Thymus (tissue), 11 donors: ENCODE results near the gene DNASE2B. TPM values are rescaled to one million over a fixed set of nuclear protein-coding genes. Genes with fewer than 3 reads are reported as not detected.

ENCODE experiments used
- DNase-seq, 9 donors: peaks; one replicate each; pipeline ENCODE4 v3.0.0-alpha.2; 2013; ENCODE audit warnings: low spot score in 9 of 9, low read depth in 6 of 9, missing footprints in 1 of 9
- H3K27ac ChIP-seq, 2 donors: one replicate each; pipeline ENCODE4 v1.5.1; 2013; ENCODE audit warnings: control low read depth in 1 of 2, low read depth in 1 of 2, low read length in 1 of 2, mild to moderate bottlenecking in 1 of 2, moderate library complexity in 1 of 2
- H3K27me3 ChIP-seq, 2 donors: one replicate each; pipeline ENCODE4 v1.5.1; 2013; ENCODE audit warnings: low read length in 1 of 2; ENCODE audit not compliant: control insufficient read depth in 2 of 2, insufficient read depth in 1 of 2
- H3K36me3 ChIP-seq, 2 donors: one replicate each; pipeline ENCODE4 v1.5.1; 2013; ENCODE audit warnings: low read length in 1 of 2, mild to moderate bottlenecking in 1 of 2, moderate library complexity in 1 of 2; ENCODE audit not compliant: control insufficient read depth in 2 of 2, insufficient read depth in 2 of 2
- H3K4me1 ChIP-seq, 2 donors: one replicate each; pipeline ENCODE4 v1.5.1; 2013; ENCODE audit warnings: low read length in 2 of 2; ENCODE audit not compliant: control insufficient read depth in 2 of 2, insufficient read depth in 2 of 2
- H3K4me3 ChIP-seq, 2 donors: one replicate each; pipeline ENCODE4 v1.5.1; 2013; ENCODE audit warnings: low read length in 2 of 2, control low read depth in 1 of 2, mild to moderate bottlenecking in 1 of 2
- H3K9me3 ChIP-seq, 2 donors: one replicate each; pipeline ENCODE4 v1.5.1; 2013; ENCODE audit warnings: low read length in 1 of 2, mild to moderate bottlenecking in 1 of 2; ENCODE audit not compliant: control insufficient read depth in 2 of 2, insufficient read depth in 1 of 2
- whole genome bisulfite sequencing: extraction: QIAGEN DNeasy Blood & Tissue Kit; methylation state at CpG from one replicate; pipeline ENCODE4 v1.1.7; 2013; 5-methylcytosine and 5-hydroxymethylcytosine counted together
- polyA plus RNA-seq: library from polyadenylated mRNA; stranded (reverse); fragments of 200-250 nt; gene quantifications from one replicate; pipeline ENCODE4 v1.2.3, GENCODE V29; 2013
- total RNA-seq: library from RNA; stranded (reverse); fragments of 120-200 nt; gene quantifications from one replicate; pipeline ENCODE4 v1.2.4, GENCODE V29; 2013
- donor health status: healthy.

Gene DNASE2B
- total and polyA plus RNA-seq, 2 donors, result 0.21 TPM; not detected in 1

- Histone ChIP-seq H3K27ac (no peak overlapping the region), H3K36me3 (no peaks in the 10 kb centered on the region), H3K4me3 (no peak overlapping the region), H3K27me3 (no peaks in the 10 kb centered on the region), H3K4me1 (no peaks in the 10 kb centered on the region), H3K9me3 (no peaks in the 10 kb centered on the region)
- whole genome bisulfite sequencing, result 98% methylated on average over 4 of the region's 4 CpGs
- no peak for DNase-seq
Measured at GRCh38 chr1:84358695-84359094, 39.6 kb upstream of the DNASE2B start.

GRCh38 chr1:84360316-84360715 lies 38.0 kb upstream of the DNASE2B start:
- no peak for DNase-seq
- Histone ChIP-seq H3K4me3 (no peak overlapping the region), H3K27me3 (no peaks in the 10 kb centered on the region), H3K27ac (no peak overlapping the region), H3K4me1 (no peaks in the 10 kb centered on the region), H3K9me3 (no peaks in the 10 kb centered on the region), H3K36me3 (no peaks in the 10 kb centered on the region)
- 10% methylated on average over 1 of the region's 1 CpG for WGBS

GRCh38 chr1:84361796-84362195 lies 36.5 kb upstream of the DNASE2B start:
- Histone ChIP-seq H3K9me3 (no peaks in the 10 kb centered on the region), H3K36me3 (no peaks in the 10 kb centered on the region), H3K4me3 (no peak overlapping the region), H3K4me1 (no peaks in the 10 kb centered on the region), H3K27ac (no peak overlapping the region), H3K27me3 (no peaks in the 10 kb centered on the region)
- WGBS, result 96% methylated on average over 3 of the region's 3 CpGs
- no peak for DNase-seq

GRCh38 chr1:84363019-84363418 lies 35.3 kb upstream of the DNASE2B start:
- Histone ChIP-seq H3K4me3 (no peak overlapping the region), H3K4me1 (no peaks in the 10 kb centered on the region), H3K9me3 (no peaks in the 10 kb centered on the region), H3K27me3 (no peaks in the 10 kb centered on the region), H3K27ac (no peak overlapping the region), H3K36me3 (no peaks in the 10 kb centered on the region)
- DNase-seq, result no peak
- WGBS, result 31% methylated on average over 5 of the region's 5 CpGs

- H3K36me3 ChIP-seq, result no peaks in the 10 kb centered on the region
- no peak overlapping the region for H3K27ac ChIP-seq
- H3K27me3 ChIP-seq, result no peaks in the 10 kb centered on the region
- no peaks in the 10 kb centered on the region for H3K4me1 ChIP-seq
- 97% methylated on average over 5 of the region's 5 CpGs for WGBS
- H3K9me3 ChIP-seq, result no peaks in the 10 kb centered on the region
- no peak for DNase-seq
- H3K4me3 ChIP-seq, result no peak overlapping the region
Measured at GRCh38 chr1:84363622-84364021, 34.7 kb upstream of the DNASE2B start.

- no peak overlapping the region for H3K27ac ChIP-seq
- no peak overlapping the region for H3K4me3 ChIP-seq
- DNase-seq, result peak in 1 of 9 donors; percentile 9
- no peaks in the 10 kb centered on the region for H3K27me3 ChIP-seq
- no peaks in the 10 kb centered on the region for H3K9me3 ChIP-seq
- no peaks in the 10 kb centered on the region for H3K4me1 ChIP-seq
- WGBS, result 59% methylated on average over 3 of the region's 3 CpGs
- no peaks in the 10 kb centered on the region for H3K36me3 ChIP-seq
Measured at GRCh38 chr1:84365225-84366221, 32.8 kb upstream of the DNASE2B start.

GRCh38 chr1:84366786-84367185 lies 31.5 kb upstream of the DNASE2B start:
- Histone ChIP-seq H3K27ac (no peak overlapping the region), H3K9me3 (no peaks in the 10 kb centered on the region), H3K36me3 (no peaks in the 10 kb centered on the region), H3K4me1 (no peaks in the 10 kb centered on the region), H3K4me3 (no peak overlapping the region), H3K27me3 (no peaks in the 10 kb centered on the region)
- WGBS, result 98% methylated on average over 2 of the region's 2 CpGs
- DNase-seq, result no peak

- H3K27ac ChIP-seq, result no peak overlapping the region
- 91% methylated on average over 1 of the region's 1 CpG for WGBS
- H3K4me3 ChIP-seq, result no peak overlapping the region
- no peaks in the 10 kb centered on the region for H3K9me3 ChIP-seq
- DNase-seq, result no peak
- H3K36me3 ChIP-seq, result no peaks in the 10 kb centered on the region
- no peaks in the 10 kb centered on the region for H3K27me3 ChIP-seq
- H3K4me1 ChIP-seq, result no peaks in the 10 kb centered on the region
Measured at GRCh38 chr1:84367219-84367618, 31.1 kb upstream of the DNASE2B start.

- Histone ChIP-seq H3K4me1 (no peaks in the 10 kb centered on the region), H3K36me3 (no peaks in the 10 kb centered on the region), H3K4me3 (no peak overlapping the region), H3K27ac (no peak overlapping the region), H3K27me3 (no peaks in the 10 kb centered on the region), H3K9me3 (no peaks in the 10 kb centered on the region)
- WGBS, result over 99% methylated on average over 5 of the region's 5 CpGs
- DNase-seq, result no peak
Measured at GRCh38 chr1:84368441-84368840, 29.8 kb upstream of the DNASE2B start.
